OCI-LY7 (cell line): Measurements from ENCODE around the gene LCNL1.
A peak's percentile ranks its signal among the peaks of the same experiment; 100 is the strongest.

Experiments
- CTCF ChIP-seq: fragments of 200-600 bp; sonication (generic); conservative IDR thresholded peaks from 2 replicates; pipeline ENCODE4 v1.5.1; 2014; ENCODE audit warnings: mild to moderate bottlenecking, antibody characterized with exemption, low read length, moderate library complexity, mixed read lengths
- EZH2phosphoT487 ChIP-seq: fragments of 200-600 bp; sonication (generic); IDR thresholded peaks from 2 replicates; pipeline ENCODE4 v1.6.1; 2018; ENCODE audit warnings: low read depth, borderline replicate concordance, mild to moderate bottlenecking, mixed run types, antibody characterized with exemption, low read length, moderate library complexity, mixed read lengths

GRCh38 chr9:136997830-136998234, 15.0 kb downstream of the LCNL1 start:
- TF ChIP-seq CTCF: 0 out of 2 replicates have a peak, but pooled peaks have one; percentile 29
- no peak for TF ChIP-seq EZH2phosphoT487
